ENCODE results near the gene TUT4.
A peak's percentile ranks its signal among the peaks of the same experiment; 100 is the strongest.

TUT4 gene

GRCh38 chr1:52569449-52570210 is 16.7 kb upstream of the TUT4 start:
- no peak for DNase-seq (ENCODE audit: low spot score)

DNA sequence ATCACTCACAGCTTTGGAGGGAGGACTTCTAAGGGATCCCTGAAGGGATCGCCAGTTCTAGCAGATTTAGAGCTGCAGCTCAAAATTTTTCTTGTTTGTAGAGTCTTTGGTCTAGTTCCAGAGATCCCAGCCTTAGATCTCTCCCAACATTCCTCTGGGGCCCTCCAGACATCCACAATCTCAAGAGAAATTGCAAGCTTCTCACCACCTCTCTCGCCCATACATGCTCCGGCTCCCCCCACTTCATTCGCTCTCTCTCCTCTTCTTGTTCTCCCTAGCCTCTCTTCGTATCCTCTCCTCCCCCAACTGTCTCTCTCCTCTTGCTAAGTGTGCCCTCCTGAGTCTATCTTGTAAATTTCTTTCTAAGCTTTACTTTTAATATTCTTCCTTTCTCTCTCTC is 15.1 kb upstream of the TUT4 start:
- no peak for DNase-seq (ENCODE audit: low spot score)

GRCh38 chr1:52562766-52563165 is 9.9 kb upstream of the TUT4 start:
- no peak for DNase-seq (ENCODE audit: low spot score)

DNA sequence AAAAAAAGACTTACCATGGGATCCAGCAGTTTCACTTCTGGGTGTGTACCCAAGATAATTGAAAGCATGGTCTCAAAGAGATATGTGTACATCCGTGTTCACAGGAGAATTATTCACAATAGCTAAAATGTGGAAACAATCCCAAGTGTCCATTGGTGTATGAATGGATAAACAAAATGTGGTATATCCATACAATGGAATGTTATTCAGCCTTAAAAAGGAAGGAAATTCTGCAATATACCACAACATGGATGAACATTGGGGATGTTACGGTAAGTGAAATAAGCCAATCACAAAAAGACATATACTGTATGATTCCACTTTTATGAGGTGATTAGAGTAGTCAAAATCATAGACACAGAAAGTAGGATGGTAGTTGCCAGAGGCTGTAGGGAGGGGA is 7.0 kb upstream of the TUT4 start:
- no peak for DNase-seq (ENCODE audit: low spot score)

DNA sequence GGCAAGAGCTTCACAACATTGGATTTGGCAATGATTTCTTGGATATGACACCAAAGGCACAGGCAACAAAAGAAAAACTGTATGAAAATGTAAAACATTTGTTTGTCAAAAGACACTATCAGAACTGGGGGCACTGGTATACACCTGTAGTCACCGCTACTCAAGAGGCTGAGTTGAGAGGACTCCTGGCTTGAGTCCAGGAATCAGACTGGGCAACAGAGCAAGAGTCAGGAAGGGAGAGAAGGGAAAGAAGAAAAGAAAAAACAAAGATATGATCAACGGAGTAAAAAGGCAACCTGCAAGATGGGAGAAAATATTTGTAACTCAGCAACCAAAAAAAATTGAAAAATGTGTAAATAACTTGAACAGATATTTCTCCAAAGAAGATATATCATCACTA is 6.0 kb upstream of the TUT4 start:
- no peak for DNase-seq (ENCODE audit: low spot score)

- DNase-seq (ENCODE audit: low spot score): no peak
Observed at GRCh38 chr1:52556641-52557360, 3.9 kb upstream of the TUT4 start.

DNA sequence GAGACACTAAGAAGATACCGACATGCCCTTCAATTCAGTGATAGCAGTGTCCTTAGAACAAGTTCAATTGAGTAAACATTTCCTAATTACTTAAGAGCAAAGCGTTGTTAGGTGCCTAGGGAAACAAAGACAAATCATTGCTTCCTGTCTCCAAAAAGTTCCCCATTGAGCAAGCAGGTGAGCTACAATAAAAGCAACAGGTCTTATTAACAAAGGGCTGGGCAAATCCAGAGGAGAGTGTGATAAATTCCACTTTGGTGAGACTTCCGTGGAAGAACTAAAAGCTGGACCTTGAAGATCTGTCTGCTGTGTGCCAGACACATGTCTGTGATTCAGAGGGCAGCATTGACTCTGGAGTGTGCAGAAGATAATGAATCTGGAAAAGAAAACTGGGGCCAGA is 1.9 kb upstream of the TUT4 start:
- DNase-seq (ENCODE audit: low spot score): no peak

DNA sequence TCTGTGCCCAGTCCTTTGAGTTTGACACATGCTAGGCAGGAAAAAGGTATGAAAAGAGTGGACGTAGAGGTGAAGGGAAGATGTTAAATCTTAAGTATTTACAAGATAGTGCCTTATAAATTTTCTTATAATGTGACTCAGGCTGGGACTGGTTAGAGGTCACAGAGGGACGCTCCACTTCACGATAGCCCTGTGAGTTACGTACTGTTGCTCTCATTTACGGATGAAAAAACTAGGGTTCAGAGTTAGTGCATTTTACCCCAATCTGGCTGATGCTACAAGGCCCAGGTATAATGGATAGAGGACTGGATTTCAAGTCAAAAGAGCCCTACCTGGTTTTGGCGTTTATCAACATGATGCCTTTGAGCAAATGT is 1.4 kb upstream of the TUT4 start:
- DNase-seq (ENCODE audit: low spot score): no peak

GRCh38 chr1:52553362-52554266 is 722 bp upstream of the TUT4 start:
- DNase-seq (ENCODE audit: low spot score): peak; percentile 14

GRCh38 chr1:52552236-52552504 is 722 bp downstream of the TUT4 start:
- DNase-seq (ENCODE audit: low spot score): peak; percentile 11

- no peak for DNase-seq (ENCODE audit: low spot score)
Observed at GRCh38 chr1:52551507-52552235, 1.2 kb downstream of the TUT4 start.

DNA sequence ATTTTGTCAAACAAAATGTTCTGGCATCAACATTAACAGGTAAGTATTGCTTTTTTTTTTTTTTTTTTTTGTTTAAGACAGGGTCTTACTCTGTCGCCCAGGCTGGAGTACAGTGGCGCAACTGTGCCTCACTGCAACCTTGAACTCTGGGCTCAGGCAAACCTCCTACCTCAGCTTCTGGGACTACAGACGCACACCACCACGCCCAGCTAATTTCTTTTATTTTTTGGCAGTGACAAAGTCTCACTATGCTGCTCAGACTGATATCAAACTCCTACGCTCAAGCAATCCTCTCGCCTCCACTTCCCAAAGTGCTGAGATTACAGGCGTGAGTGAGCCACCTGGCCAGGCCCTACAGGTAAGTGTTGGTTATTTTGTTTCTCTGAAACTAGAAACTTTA is 2.4 kb downstream of the TUT4 start:
- DNase-seq (ENCODE audit: low spot score): no peak

DNA sequence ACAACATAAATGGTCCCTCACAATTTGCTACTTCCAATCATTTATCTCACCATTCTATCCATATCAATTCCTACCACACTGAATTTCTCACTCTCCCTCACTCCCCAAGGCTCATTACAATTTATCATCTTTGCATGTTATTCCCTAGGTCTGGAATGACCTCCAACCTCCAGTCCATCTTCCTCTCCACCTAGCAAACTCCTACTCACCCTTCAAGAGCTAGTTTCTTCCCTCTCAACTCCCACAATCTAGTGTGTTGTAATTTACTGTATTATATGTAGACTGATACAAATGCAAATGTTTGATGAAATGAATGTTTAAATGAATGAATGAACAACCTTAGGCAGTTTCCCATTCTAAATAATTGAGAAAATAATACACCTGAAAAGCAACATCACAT is 3.6 kb downstream of the TUT4 start:
- DNase-seq (ENCODE audit: low spot score): no peak

- no peak for DNase-seq (ENCODE audit: low spot score)
Observed at GRCh38 chr1:52546852-52547251, 6.0 kb downstream of the TUT4 start.

DNA sequence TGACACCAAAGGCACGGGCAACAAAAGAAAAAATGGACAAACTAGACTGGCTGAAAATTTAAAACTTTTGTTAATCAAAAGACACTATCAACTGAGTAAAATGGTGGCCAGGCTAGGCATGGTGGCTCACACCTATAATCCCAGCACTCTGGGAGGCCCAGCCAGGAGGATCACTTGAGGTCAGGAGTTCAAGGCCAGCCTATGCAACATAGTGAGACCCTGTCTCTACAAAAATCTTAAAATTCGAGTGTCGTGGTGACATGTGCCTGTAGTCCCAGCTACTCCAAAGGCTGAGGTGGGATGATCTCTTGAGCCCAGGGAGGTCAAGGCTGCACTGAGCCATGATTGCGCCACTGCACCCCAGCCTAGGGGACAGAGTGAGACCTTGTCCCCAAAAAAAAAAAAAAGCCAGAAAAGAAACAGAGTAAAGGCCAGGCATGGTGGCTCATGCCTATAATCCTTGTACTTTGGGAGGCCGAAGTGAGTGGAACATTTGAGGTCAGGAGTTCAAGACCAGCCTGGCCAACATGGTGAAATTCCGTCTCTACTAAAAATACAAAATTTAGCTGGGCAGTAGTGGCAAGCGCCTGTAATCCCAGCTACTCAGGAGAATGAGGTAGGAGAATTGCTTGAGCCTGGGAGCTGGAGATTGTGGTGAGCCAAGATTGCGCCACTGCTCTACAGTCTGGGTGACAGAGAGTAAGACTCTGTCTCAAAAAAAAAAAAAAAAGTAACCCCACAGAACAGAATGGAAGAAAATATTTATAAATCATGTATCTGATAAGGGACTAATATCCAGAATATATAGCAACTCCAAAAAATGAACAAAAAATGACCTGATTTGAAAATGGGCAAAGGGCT is 8.0 kb downstream of the TUT4 start:
- no peak for DNase-seq (ENCODE audit: low spot score)

DNA sequence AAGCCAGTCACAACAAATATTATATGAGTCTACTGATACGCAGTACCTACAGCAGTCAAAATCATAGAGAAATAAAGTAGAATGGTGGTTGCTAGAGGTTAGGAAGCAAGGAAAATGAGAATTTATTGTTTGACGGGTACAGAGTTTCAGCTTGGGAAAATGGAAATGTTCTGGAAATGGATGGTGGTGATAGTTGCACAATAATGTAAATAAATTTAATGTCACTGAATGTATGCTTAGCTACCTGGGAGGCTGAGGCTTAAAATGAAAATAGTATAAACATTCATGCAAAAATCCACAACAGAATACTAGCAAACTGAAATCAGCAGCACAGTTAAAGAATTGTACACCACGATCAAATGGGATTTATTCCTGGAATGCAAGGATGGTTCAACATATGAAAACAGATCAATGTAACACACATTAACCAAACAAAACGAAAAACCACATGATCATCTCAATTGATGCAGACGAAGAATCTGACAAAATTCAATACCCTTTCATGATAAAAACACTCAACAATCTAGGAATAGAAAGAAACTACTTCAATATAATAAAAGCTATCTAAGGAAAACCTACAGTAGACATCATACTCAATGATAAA is 10.7 kb downstream of the TUT4 start:
- no peak for DNase-seq (ENCODE audit: low spot score)

- DNase-seq (ENCODE audit: low spot score): no peak
Observed at GRCh38 chr1:52534928-52535764, 17.7 kb downstream of the TUT4 start.

DNA sequence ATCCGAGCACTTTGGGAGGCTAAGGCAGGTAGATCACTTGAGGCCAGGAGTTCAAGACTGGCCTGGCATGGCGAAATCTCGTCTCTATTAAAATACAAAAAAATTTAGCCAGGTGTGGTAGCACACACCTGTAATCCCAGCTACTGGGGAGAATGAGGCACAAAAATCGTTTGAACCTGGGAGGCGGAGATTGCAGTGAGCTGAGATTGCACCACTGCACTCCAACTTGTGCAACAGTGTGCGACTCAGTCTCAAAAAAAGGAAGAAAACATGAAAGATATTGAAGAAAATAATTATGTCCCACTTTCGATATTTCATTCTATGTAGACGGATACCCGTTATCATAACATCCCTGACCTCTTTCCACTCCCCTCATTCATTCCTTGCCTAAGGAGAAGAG is 19.2 kb downstream of the TUT4 start:
- DNase-seq (ENCODE audit: low spot score): no peak

DNA sequence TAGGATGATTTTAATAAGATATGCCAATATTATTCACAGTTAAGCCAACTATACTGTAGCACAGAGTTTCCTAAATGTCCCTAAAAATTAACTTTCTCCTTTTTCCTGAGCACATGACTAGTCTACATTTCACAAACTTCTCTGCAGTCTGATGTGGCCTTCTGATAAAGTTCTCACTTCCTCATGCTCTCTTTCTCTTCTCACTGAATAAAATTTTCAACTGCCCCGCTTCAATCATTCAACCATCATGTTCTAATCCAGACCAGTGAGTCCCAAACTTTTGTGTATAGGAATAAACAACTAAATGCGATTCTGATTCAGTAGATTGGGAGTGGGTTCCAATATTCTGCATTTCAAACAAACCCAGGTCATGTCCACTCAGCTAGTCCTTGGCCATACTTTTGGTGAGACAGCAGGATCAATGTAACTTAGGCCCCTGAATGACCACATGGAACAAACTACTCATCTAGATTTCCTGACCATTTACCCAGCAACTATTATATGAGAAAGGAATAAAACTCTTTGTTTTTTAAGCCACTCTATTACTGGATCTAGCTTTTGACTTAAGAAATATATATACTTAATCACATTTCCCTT is 20.1 kb downstream of the TUT4 start:
- no peak for DNase-seq (ENCODE audit: low spot score)

GRCh38 chr1:52532247-52532646 is 20.6 kb downstream of the TUT4 start:
- no peak for DNase-seq (ENCODE audit: low spot score)

All from hematopoietic multipotent progenitor cell treated with erythropoietin and hydrocortisone succinate and interleukin-3 and kit ligand, for 15 days (in vitro differentiated cells).